ENCODE measurements around the gene KIAA0408. TPM values are rescaled to one million over a fixed set of nuclear protein-coding genes. Genes with fewer than 3 reads are reported as not detected.

KIAA0408 gene
- total and polyA plus RNA-seq, 3 donors from 2014 or later: 3.3 to 11.2 (median 4.1) TPM

DNA sequence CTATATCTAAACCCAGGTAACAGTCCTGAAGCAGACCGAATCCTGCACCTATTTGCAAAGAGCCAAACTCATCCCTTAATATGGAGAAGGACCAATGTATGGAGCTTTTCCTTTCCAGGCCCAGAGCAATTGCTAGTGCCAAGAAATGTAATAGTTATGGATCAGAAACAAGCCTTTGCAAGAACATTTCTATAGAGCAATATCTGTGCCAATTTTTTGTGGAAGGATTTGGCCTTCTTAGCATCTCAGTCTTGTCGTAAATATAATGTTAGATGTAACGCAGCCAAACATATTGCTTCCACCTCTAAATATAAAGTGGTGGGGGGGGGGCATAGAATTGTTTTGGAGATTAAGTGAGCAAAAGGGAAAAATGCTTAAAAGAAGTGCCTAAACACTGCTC is 2.7 kb downstream of the KIAA0408 start:
- no peaks in the 10 kb centered on the region for H3K27me3 ChIP-seq
- 94 to 95% methylated on average over 3 of the region's 3 CpGs for WGBS, 2 donors

DNA sequence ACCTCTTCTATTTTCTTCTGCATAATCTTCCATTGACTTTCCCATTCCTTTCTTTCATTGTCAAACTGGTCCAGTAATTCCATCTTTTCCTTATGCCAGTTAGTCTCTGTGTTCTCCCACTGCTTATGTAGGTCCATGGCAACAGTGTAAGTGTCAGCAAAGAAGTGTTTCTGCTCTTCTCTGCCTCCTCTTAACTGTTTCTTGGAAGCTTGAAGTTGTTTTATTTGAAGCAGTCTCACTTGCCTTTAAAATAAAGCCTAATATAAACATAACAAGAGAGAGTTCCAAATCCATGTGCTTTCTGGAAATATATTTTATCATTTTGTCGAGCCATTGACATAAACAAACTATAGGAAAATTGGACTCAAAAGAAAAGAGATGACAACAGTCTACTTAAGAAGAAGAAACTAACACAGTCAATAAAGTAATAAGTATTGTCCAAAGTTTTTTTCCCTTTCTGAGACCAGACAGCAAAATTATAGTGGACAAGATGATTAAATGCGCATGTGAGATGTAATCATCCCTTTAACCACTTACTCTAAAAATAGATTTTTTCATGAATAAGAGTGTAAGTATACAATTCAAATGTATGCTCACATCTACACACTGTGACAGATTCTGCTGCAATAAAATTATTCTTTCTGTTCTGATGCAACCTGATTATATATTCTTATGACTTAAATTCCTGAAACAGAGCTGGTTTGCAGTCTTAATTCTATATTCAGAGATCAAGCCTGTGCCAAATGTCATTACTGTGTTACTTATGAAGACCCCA is 5.2 kb downstream of the KIAA0408 start:
- Histone ChIP-seq H3K27me3 (no peaks in the 10 kb centered on the region), H3K27ac (no peak overlapping the region), H3K9me3 (no peaks in the 10 kb centered on the region), H3K36me3 (ENCODE audit: low read depth, missing control alignments) (no peaks in the 10 kb centered on the region), H3K4me3 (no peak overlapping the region), H3K4me1 (no peaks in the 10 kb centered on the region)
- DNase-seq: no peak
- no peak for TF ChIP-seq POLR2A (IDR thresholded peaks at IDR 0.05)
- TF ChIP-seq, protein P1, sequence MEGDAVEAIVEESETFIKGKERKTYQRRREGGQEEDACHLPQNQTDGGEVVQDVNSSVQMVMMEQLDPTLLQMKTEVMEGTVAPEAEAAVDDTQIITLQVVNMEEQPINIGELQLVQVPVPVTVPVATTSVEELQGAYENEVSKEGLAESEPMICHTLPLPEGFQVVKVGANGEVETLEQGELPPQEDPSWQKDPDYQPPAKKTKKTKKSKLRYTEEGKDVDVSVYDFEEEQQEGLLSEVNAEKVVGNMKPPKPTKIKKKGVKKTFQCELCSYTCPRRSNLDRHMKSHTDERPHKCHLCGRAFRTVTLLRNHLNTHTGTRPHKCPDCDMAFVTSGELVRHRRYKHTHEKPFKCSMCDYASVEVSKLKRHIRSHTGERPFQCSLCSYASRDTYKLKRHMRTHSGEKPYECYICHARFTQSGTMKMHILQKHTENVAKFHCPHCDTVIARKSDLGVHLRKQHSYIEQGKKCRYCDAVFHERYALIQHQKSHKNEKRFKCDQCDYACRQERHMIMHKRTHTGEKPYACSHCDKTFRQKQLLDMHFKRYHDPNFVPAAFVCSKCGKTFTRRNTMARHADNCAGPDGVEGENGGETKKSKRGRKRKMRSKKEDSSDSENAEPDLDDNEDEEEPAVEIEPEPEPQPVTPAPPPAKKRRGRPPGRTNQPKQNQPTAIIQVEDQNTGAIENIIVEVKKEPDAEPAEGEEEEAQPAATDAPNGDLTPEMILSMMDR (IDR thresholded peaks at IDR 0.05): no peak
- WGBS, 2 donors: 95 to 96% methylated on average over 2 of the region's 2 CpGs
- intact Hi-C loops (cut with DNase I; ENCODE audit: low total_unique reads): no loop called here

More for the DNA sequence above, 2.7 kb downstream of the KIAA0408 start:
- H3K36me3 ChIP-seq (ENCODE audit: low read depth, missing control alignments): no peaks in the 10 kb centered on the region
- H3K9me3 ChIP-seq: no peaks in the 10 kb centered on the region
- no peak for DNase-seq
- TF ChIP-seq, protein P1 (IDR thresholded peaks at IDR 0.05): no peak
- TF ChIP-seq POLR2A (IDR thresholded peaks at IDR 0.05): no peak
- intact Hi-C loops (cut with DNase I; ENCODE audit: low total_unique reads): no loop called here
- H3K4me3 ChIP-seq: no peak overlapping the region
- no peaks in the 10 kb centered on the region for H3K4me1 ChIP-seq
- H3K27ac ChIP-seq: no peak overlapping the region

DNA sequence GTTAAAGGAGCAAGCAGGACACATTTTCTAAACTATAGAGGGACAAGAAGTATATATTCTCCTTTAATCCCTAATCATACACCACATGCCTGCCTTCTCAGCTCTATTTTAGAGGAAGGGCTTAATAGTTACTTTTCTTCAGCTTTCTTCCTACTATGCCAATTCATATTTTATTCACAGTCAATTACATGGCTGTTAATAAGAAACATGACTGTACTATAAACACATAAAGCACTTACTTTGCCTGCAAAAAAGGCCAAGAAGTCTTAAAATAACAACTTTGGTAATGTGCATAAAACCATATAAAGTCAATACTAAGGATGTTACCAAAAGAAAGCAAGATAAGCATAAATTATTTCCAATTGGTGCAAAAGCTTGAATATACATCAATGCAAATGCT is 6.4 kb downstream of the KIAA0408 start:
- intact Hi-C loops (cut with DNase I; ENCODE audit: low total_unique reads): no loop called here
- H3K27me3 ChIP-seq: no peaks in the 10 kb centered on the region
- no peaks in the 10 kb centered on the region for H3K9me3 ChIP-seq
- no peak for TF ChIP-seq POLR2A (IDR thresholded peaks at IDR 0.05)
- TF ChIP-seq, protein P1 (IDR thresholded peaks at IDR 0.05): no peak
- no peak for DNase-seq
- H3K36me3 ChIP-seq (ENCODE audit: low read depth, missing control alignments): no peaks in the 10 kb centered on the region
- no peaks in the 10 kb centered on the region for H3K4me1 ChIP-seq
- H3K27ac ChIP-seq: no peak overlapping the region
- no peak overlapping the region for H3K4me3 ChIP-seq

DNA sequence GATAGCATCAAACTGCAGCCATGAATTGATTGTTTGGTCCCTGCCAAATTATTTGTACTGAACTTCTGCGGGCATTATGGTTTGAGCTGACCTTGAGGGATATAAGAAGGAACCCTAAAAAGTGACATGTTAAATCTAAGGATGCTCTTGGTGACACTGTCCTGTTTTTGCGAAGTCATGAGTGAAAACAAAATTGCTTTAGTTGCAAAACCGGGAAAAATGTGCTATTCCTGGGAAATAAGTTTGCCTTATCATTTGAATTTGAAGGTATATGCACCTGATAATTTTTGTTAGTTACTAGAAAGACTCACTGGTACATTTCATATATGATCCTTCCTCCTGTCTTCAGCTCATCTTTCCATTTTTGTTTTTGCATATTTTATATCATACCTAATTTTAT is 7.8 kb downstream of the KIAA0408 start:
- Histone ChIP-seq H3K27ac (no peak overlapping the region), H3K36me3 (ENCODE audit: low read depth, missing control alignments) (no peaks in the 10 kb centered on the region), H3K4me3 (no peak overlapping the region), H3K27me3 (no peaks in the 10 kb centered on the region), H3K9me3 (no peaks in the 10 kb centered on the region), H3K4me1 (no peaks in the 10 kb centered on the region)
- WGBS, 2 donors: 90 to 94% methylated on average over 3 of the region's 3 CpGs
- DNase-seq: no peak
- no peak for TF ChIP-seq POLR2A (IDR thresholded peaks at IDR 0.05)
- TF ChIP-seq, protein P1 (IDR thresholded peaks at IDR 0.05): no peak
- intact Hi-C loops (cut with DNase I; ENCODE audit: low total_unique reads): no loop called here

DNA sequence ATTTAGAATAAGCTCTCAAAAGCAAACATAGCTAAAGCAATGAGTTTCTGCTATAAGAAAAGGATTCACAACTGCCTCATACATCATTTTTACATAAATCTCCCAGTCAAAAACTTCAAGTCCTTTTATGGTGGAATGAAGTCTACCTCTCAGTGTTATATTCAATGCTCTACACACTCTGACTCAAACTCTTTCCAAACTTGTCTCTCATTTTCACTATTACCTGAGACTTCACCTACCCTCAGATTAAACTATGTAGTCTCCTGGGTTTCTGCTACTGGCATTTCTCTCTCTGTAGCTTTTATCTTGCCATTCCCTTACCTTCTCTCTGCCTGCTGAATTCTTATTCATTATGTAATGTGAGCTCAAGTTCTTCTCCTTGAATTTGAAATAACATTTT is 11.4 kb downstream of the KIAA0408 start:
- Histone ChIP-seq H3K27me3 (no peaks in the 10 kb centered on the region), H3K4me3 (no peak overlapping the region), H3K4me1 (no peaks in the 10 kb centered on the region), H3K9me3 (no peaks in the 10 kb centered on the region), H3K27ac (no peak overlapping the region), H3K36me3 (ENCODE audit: low read depth, missing control alignments) (no peaks in the 10 kb centered on the region)
- intact Hi-C loops (cut with DNase I; ENCODE audit: low total_unique reads): no loop called here
- TF ChIP-seq, protein P1 (IDR thresholded peaks at IDR 0.05): no peak
- TF ChIP-seq POLR2A (IDR thresholded peaks at IDR 0.05): no peak
- DNase-seq: no peak

Measured in testis (tissue), 3 donors.